ENCODE measurements around the gene METTL4.

METTL4 gene

GRCh38 chr18:2511451-2511850, 59.9 kb downstream of the METTL4 start:
- Histone ChIP-seq H3K27ac (replicated peaks) (no peak overlapping the region), H3K27me3 (ENCODE audit: insufficient read depth, poor library complexity, severe bottlenecking) (no peaks in the 10 kb centered on the region), H3K4me3 (replicated peaks; ENCODE audit: insufficient read depth, low read length) (no peak overlapping the region)
- TF ChIP-seq REST (IDR thresholded peaks at IDR 0.05; ENCODE audit: insufficient replicate concordance, low read depth), result no peak
- TF ChIP-seq, protein P1, sequence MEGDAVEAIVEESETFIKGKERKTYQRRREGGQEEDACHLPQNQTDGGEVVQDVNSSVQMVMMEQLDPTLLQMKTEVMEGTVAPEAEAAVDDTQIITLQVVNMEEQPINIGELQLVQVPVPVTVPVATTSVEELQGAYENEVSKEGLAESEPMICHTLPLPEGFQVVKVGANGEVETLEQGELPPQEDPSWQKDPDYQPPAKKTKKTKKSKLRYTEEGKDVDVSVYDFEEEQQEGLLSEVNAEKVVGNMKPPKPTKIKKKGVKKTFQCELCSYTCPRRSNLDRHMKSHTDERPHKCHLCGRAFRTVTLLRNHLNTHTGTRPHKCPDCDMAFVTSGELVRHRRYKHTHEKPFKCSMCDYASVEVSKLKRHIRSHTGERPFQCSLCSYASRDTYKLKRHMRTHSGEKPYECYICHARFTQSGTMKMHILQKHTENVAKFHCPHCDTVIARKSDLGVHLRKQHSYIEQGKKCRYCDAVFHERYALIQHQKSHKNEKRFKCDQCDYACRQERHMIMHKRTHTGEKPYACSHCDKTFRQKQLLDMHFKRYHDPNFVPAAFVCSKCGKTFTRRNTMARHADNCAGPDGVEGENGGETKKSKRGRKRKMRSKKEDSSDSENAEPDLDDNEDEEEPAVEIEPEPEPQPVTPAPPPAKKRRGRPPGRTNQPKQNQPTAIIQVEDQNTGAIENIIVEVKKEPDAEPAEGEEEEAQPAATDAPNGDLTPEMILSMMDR (IDR thresholded peaks at IDR 0.05; ENCODE audit: insufficient read depth, low read length), result no peak
- no peak for TF ChIP-seq SPI1 (IDR thresholded peaks at IDR 0.05; ENCODE audit: borderline replicate concordance, low read depth)
- no peak for TF ChIP-seq POLR2AphosphoS5 (IDR thresholded peaks at IDR 0.05; ENCODE audit: low read depth)
- TF ChIP-seq GABPA (IDR thresholded peaks at IDR 0.05; ENCODE audit: low read depth), result no peak
- DNase-seq (ENCODE audit: low read depth in 1 of 2, low spot score in 1 of 2), result no peak

DNA sequence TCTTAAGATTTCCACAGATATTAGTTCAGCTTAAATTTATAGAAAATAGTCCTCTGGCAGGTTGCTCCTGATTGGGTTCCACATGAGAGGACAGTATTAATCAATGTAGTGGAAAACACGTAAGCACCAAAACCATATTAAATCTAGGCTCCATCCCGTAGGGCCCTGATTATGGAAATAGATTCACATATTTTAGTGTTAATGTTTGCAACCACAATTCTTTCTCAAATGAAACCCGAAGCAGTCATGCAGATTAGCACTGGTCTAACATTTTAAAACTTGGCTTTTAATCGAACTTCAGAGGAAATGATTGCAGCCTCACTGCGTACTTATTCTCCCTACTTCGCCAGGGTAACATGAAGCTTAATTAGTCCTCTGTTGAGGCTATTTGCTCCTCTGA, 60.9 kb downstream of the METTL4 start:
- DNase-seq (ENCODE audit: low read depth in 1 of 2, low spot score in 1 of 2), result no peak
- TF ChIP-seq, protein P1 (IDR thresholded peaks at IDR 0.05; ENCODE audit: insufficient read depth, low read length), result no peak
- no peak for TF ChIP-seq REST (IDR thresholded peaks at IDR 0.05; ENCODE audit: insufficient replicate concordance, low read depth)
- TF ChIP-seq GABPA (IDR thresholded peaks at IDR 0.05; ENCODE audit: low read depth), result no peak
- TF ChIP-seq POLR2AphosphoS5 (IDR thresholded peaks at IDR 0.05; ENCODE audit: low read depth), result no peak
- TF ChIP-seq SPI1 (IDR thresholded peaks at IDR 0.05; ENCODE audit: borderline replicate concordance, low read depth), result no peak

DNA sequence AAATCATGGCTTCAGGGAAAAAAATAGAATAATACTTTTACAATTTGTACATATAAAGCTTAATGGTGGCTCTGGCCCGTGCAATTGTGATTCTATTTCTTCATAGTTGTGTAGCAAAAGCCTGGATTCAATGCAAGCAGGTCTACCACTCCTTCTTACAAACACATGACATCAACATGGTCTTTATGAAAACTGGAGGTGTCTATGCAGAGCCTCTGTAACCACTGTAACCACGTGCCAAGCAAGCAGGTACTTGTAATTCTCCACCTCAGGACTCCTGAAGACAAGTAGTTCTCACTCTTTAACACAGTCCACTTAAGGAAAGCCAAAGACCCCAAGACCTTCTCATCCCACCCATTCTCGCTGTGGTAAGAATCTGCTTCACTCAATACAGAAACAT, 62.6 kb downstream of the METTL4 start:
- no peak overlapping the region for H3K4me3 ChIP-seq (replicated peaks; ENCODE audit: insufficient read depth, low read length)
- DNase-seq (ENCODE audit: low read depth in 1 of 2, low spot score in 1 of 2), result no peak

More for the DNA sequence above, 60.9 kb downstream of the METTL4 start:
- Histone ChIP-seq H3K27me3 (ENCODE audit: insufficient read depth, poor library complexity, severe bottlenecking) (no peaks in the 10 kb centered on the region), H3K27ac (replicated peaks) (no peak overlapping the region), H3K4me3 (replicated peaks; ENCODE audit: insufficient read depth, low read length) (no peak overlapping the region)

More for the DNA sequence above, 62.6 kb downstream of the METTL4 start:
- Histone ChIP-seq H3K27ac (replicated peaks) (no peak overlapping the region), H3K27me3 (ENCODE audit: insufficient read depth, poor library complexity, severe bottlenecking) (no peaks in the 10 kb centered on the region)
- TF ChIP-seq GABPA (IDR thresholded peaks at IDR 0.05; ENCODE audit: low read depth) (no peak), SPI1 (IDR thresholded peaks at IDR 0.05; ENCODE audit: borderline replicate concordance, low read depth) (no peak), REST (IDR thresholded peaks at IDR 0.05; ENCODE audit: insufficient replicate concordance, low read depth) (no peak), POLR2AphosphoS5 (IDR thresholded peaks at IDR 0.05; ENCODE audit: low read depth) (no peak)
- TF ChIP-seq, protein P1 (IDR thresholded peaks at IDR 0.05; ENCODE audit: insufficient read depth, low read length), result no peak
